AG09319 (cell line): ENCODE results near the gene LGR6.

Experiments used
- DNase-seq: peaks from one replicate; pipeline ENCODE4 v3.0.0-alpha.2; 2010; ENCODE audit warnings: low read depth; ENCODE audit errors: extremely low read depth
- TF ChIP-seq, protein P1 (sequence below): IDR thresholded peaks from 2 replicates; pipeline ENCODE4 v1.5.1; 2011; ENCODE audit warnings: low read depth, mild to moderate bottlenecking, inconsistent platforms, low read length, moderate library complexity

Gene LGR6

DNA sequence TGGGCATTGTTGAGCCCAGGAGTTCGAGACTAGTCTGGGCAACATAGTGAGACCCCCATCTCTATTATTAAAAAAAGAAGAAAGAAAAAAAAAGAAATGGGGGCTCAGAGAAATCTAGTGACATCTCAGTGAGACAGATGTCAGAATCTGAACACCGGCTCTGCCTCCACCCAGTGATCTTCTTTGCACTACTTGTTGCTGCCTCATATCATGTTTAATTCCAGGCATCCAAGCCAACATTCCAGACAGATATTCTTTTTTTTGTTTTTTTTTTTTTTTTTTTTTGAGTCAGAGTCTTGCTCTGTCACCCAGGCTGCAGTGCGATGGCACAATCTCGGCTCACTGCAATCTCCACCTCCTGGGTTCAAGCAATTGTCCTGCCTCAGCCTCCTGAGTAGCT is 44.0 kb upstream of the LGR6 start:
- TF ChIP-seq, protein P1, sequence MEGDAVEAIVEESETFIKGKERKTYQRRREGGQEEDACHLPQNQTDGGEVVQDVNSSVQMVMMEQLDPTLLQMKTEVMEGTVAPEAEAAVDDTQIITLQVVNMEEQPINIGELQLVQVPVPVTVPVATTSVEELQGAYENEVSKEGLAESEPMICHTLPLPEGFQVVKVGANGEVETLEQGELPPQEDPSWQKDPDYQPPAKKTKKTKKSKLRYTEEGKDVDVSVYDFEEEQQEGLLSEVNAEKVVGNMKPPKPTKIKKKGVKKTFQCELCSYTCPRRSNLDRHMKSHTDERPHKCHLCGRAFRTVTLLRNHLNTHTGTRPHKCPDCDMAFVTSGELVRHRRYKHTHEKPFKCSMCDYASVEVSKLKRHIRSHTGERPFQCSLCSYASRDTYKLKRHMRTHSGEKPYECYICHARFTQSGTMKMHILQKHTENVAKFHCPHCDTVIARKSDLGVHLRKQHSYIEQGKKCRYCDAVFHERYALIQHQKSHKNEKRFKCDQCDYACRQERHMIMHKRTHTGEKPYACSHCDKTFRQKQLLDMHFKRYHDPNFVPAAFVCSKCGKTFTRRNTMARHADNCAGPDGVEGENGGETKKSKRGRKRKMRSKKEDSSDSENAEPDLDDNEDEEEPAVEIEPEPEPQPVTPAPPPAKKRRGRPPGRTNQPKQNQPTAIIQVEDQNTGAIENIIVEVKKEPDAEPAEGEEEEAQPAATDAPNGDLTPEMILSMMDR, result no peak
- no peak for DNase-seq

GRCh38 chr1:202150187-202150586 is 43.4 kb upstream of the LGR6 start:
- TF ChIP-seq, protein P1, result no peak
- DNase-seq, result no peak

DNA sequence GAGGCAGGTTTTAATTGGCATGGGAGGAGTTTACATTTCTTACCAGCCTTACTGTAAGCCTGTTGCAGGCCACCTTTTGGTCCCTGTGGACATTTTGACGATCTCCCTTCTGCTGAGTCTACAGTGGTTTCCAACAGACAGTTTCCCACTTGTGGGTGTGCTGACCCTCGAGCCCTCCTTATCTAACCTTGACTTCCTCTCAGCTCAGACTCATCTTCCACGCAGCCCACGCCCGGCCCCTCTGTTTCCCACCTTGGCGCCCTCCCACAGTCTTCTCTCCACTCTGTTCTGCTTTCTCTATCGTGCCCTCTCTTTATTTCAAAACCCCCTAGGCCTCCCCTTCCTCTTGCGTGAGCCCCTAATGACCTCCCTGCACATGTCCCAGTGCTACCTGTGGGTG is 43.0 kb upstream of the LGR6 start:
- TF ChIP-seq, protein P1, result no peak
- no peak for DNase-seq

GRCh38 chr1:202151045-202151444 is 42.6 kb upstream of the LGR6 start:
- no peak for DNase-seq
- TF ChIP-seq, protein P1, result no peak

GRCh38 chr1:202152399-202152798 is 41.2 kb upstream of the LGR6 start:
- DNase-seq, result no peak

DNA sequence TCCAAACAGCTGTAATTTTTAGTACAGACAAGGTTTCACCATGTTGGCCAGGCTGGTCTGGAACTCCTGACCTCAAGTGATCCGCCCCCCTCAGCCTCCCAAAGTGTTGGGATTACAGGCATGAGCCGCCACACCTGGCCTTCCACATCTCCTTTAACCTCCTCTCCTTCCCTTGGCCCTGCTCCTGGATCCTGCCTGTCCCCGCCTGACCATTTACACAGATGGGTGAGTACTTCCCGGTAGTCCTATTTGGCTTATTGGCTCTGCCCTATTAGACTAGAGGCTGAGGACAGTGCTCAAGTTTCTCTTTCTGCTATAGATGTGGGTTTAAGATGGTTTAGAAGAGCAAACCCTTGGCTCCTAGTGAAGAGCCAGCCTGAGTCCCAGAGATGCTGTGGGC is 40.3 kb upstream of the LGR6 start:
- DNase-seq, result no peak
- TF ChIP-seq, protein P1, result no peak

More at GRCh38 chr1:202152399-202152798, 41.2 kb upstream of the LGR6 start:
- TF ChIP-seq, protein P1, result no peak

- TF ChIP-seq, protein P1, result no peak
- no peak for DNase-seq
These were observed 39.3 kb upstream of the LGR6 start for GRCh38 chr1:202154148-202154765.
